H1 (cell line): Measurements from ENCODE around the gene SHISA9. TPM values are rescaled to one million over a fixed set of nuclear protein-coding genes. Genes with fewer than 3 reads are reported as not detected.

Experiments used
- ASH2L ChIP-seq: fragments of 200-600, 300-600 bp; sonication (generic); IDR thresholded peaks from one replicate; pipeline ENCODE4 v1.7.1; 2017; ENCODE audit warnings: low read length
- CBX5 ChIP-seq: fragments of 300-800, 300-1000 bp; sonication (generic); IDR thresholded peaks from 2 replicates; pipeline ENCODE4 v1.7.1; 2016; ENCODE audit warnings: antibody characterized with exemption, low read length, low read depth
- CEBPB ChIP-seq: IDR thresholded peaks from 2 replicates; pipeline ENCODE4 v1.6.1; 2012; ENCODE audit warnings: low read depth, low read length
- GABPA ChIP-seq: IDR thresholded peaks from 2 replicates; pipeline ENCODE4 v1.6.1; 2011; ENCODE audit warnings: mild to moderate bottlenecking, low read length, moderate library complexity, borderline replicate concordance; ENCODE audit not compliant: insufficient read depth
- HDAC2 ChIP-seq, 2 experiments: fragments of 300-600 bp in 1 of 2; sonication (generic) in 1 of 2; IDR thresholded peaks; 2 replicates each; pipeline ENCODE4 v1.6.1; 2011 to 2012; ENCODE audit warnings: low read depth in 2 of 2, low read length in 2 of 2, mild to moderate bottlenecking in 2 of 2, moderate library complexity in 2 of 2, borderline replicate concordance in 1 of 2, inconsistent platforms in 1 of 2
- NRF1 ChIP-seq: IDR thresholded peaks from 2 replicates; pipeline ENCODE4 v1.6.1; 2011; ENCODE audit warnings: mild to moderate bottlenecking, low read depth, low read length, improper control_type of control experiment
- RAD21 ChIP-seq, 2 experiments: IDR thresholded peaks in 1 of 2; conservative IDR thresholded peaks in 1 of 2; 2 replicates each; pipeline ENCODE4 v1.6.1; 2011; ENCODE audit warnings: low read depth in 2 of 2, low read length in 2 of 2, improper control_type of control experiment in 1 of 2, inconsistent platforms in 1 of 2, mild to moderate bottlenecking in 1 of 2, moderate library complexity in 1 of 2
- RBBP5 ChIP-seq: IDR thresholded peaks from 2 replicates; pipeline ENCODE4 v1.7.1; 2012; ENCODE audit warnings: low read depth, mild to moderate bottlenecking, inconsistent platforms, low read length, moderate library complexity, borderline replicate concordance
- SIN3A ChIP-seq, 2 experiments: IDR thresholded peaks in 1 of 2; conservative IDR thresholded peaks in 1 of 2; 2 replicates each; pipeline ENCODE4 v1.6.1; 2011 to 2012; ENCODE audit warnings: low read length in 2 of 2, improper control_type of control experiment in 1 of 2, low read depth in 1 of 2, mild to moderate bottlenecking in 1 of 2
- SP1 ChIP-seq: IDR thresholded peaks from 2 replicates; pipeline ENCODE4 v1.6.1; 2011; ENCODE audit warnings: low read depth, low read length
- TEAD4 ChIP-seq: IDR thresholded peaks from 2 replicates; pipeline ENCODE4 v1.6.1; 2012; ENCODE audit warnings: low read depth, low read length, inconsistent platforms, mixed read lengths
- polyA plus RNA-seq, 7 experiments: library from polyadenylated mRNA; depleted of rRNA in 3 of 7; stranded (reverse) in 5 of 7; unstranded in 2 of 7; fragments of >200 nt in 5 of 7; fragments of 200-250 nt in 2 of 7; gene quantifications; 1 replicate in 5 of 7; 2 replicates in 1 of 7; 4 replicates in 1 of 7; pipeline versions ENCODE4 v1.2.1 to v1.2.3, GENCODE V29; 2011 to 2013; ENCODE audit warnings: missing spikeins in 2 of 7, mixed read lengths in 2 of 7
- total RNA-seq: library from RNA; stranded (reverse); fragmentation: NEBNext Ultra II Directional; extraction: Animal tissue kit (Norgen Biotek cat#: 25700); gene quantifications from 2 replicates; pipeline ENCODE4 v1.2.1, GENCODE V29; 2021

SHISA9 gene
- total and polyA plus RNA-seq, 2 of the 8 experiments (the other 6 are each of a cell fraction or from before 2014, with no cell fraction given), result 25.6 to 39.8 TPM

- peak in 1 of 2 experiments; percentile 38; a peak in 1 of 4 replicates for TF ChIP-seq SIN3A (conservative IDR thresholded peaks at IDR 0.05 in 1 of 2, IDR thresholded peaks at IDR 0.05 in 1 of 2; ENCODE audit: low read depth in 1 of 2, low read length in 2 of 2)
- TF ChIP-seq GABPA, result no peak
- no peak for TF ChIP-seq HDAC2 (IDR thresholded peaks at IDR 0.05; ENCODE audit: borderline replicate concordance in 1 of 2, low read depth in 2 of 2, low read length in 2 of 2)
- TF ChIP-seq RAD21 (IDR thresholded peaks at IDR 0.05 in 1 of 2, conservative IDR thresholded peaks at IDR 0.05 in 1 of 2; ENCODE audit: low read depth in 2 of 2, low read length in 2 of 2), result peak in 1 of 2 experiments; percentile 2; a peak in 1 of 4 replicates
- 0 out of 2 replicates have a peak, but pooled peaks have one; percentile 51 for TF ChIP-seq RBBP5
- no peak for TF ChIP-seq NRF1
- no peak for TF ChIP-seq CBX5
- TF ChIP-seq SP1, result peak; percentile 59
- peak; percentile 81 for TF ChIP-seq TEAD4
- peak; percentile 42; the same call in 1 of the 2 replicates for TF ChIP-seq CEBPB
- TF ChIP-seq ASH2L, result peak; percentile 26
These were observed 208.9 kb downstream of the SHISA9 start (continued) for GRCh38 chr16:13110124-13110796.
